ENCODE measurements around the gene ZMYND8. TPM values are rescaled to one million over a fixed set of nuclear protein-coding genes. Genes with fewer than 3 reads are reported as not detected.
"Not testable (repeated sequence)": the region's sequence is repeated elsewhere in the genome, so short reads cannot be mapped to it uniquely, and the experiment has no call there.

Gene ZMYND8
- total RNA-seq, 1 donor from 2014 or later = 49.3 TPM

DNA sequence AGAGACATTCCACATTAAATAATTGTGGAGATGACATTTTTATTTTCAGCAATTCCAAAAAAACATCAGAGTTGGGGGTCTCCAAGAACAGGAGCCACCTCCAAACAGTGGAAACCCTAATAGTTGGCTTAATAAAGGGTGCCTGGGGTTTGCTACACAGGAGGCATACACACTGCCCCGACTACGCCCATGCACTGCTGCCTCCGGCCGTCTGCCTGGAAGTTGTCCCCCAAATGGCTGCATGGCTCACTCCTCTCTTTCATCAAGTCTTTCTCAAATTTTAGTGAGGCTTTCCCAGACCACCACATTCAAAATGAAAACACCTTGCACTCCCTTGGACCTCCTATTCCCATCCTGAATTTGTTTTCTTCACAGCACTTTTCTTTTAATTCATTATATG is 58.8 kb downstream of the ZMYND8 start:
- intact Hi-C loops (cut with DNase I) = no loop called here
- DNase-seq (ENCODE audit: low spot score) (peak; percentile 28), ATAC-seq (no peak)

DNA sequence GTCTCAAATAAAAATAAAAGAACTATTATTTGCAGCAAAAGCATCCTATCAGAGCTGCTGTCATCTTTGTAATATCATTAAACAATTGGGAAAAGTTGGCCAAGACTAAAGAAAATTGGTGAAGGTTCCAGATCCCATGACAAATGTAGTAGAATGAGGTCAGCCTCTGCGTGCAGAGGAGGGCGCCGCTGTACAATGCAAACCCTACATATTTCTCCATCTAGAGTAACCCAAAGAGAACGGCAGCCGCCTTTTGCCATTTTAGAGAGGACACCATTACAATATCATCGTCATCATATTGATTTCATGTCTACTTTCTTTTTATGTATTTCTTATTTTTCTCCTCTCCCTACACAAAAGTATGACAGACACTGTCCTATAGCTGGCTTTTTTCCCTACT is 59.5 kb downstream of the ZMYND8 start:
- DNase-seq (ENCODE audit: low spot score) = peak; percentile 45
- intact Hi-C loops (cut with DNase I) = no loop called here
- no peak for ATAC-seq

DNA sequence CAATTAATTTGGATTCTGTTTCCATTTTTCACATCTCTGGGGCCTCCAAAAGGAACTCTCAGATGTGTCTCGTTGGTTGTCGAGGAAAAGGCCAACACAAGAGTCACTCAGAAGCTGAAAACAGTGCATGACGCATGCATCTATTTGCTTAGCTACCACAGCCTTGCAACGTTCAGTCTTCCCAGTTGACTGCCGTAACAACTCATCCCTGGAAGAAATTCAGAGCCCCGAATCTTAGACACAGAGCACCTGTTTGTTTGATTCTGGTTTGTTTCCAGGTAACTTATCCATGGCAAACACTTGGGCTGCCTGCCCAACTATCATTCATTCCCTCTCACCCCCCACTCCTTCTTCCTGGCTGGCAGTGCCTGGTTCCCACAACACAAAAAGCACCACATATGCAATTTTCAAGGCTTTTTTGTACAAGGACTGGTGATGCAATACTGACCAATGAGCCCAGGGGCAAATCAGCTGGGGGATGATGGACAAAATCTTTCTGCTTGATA is 60.5 kb downstream of the ZMYND8 start:
- intact Hi-C loops (cut with DNase I) = no loop called here
- DNase-seq (ENCODE audit: low spot score) (peak; percentile 8), ATAC-seq (no peak)

DNA sequence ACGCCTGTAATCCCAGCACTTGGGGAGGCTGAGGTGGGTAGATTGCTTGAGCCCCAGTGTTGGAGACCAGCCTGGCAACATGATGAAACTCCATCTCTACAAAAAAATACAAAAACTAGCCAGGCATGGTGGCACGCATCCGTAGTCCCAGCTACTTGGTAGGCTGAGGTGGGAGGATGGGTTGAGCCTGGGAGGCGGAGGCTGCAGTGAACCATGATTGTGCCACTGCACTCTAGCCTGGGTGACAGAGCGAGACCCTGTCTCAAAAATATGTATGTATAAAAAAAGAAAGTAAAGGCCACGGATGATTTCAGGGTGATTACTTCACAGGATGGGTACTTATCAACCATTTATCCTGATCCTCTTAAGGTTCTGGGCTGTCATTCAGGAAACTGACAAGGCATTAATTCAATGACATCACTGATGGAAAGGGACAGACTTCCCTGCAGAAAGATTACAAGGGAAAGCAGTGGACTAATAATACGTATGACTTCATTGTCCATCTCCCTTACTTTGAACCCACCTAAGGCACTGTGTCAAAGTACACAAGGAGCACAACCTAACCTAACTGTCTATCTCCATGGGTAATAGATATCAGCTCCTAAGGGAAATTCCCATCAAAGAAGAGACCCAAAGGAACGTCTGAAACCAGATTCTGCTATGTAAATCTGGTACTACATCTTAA is 61.2 kb downstream of the ZMYND8 start:
- peak; percentile 21 for DNase-seq (ENCODE audit: low spot score)

DNA sequence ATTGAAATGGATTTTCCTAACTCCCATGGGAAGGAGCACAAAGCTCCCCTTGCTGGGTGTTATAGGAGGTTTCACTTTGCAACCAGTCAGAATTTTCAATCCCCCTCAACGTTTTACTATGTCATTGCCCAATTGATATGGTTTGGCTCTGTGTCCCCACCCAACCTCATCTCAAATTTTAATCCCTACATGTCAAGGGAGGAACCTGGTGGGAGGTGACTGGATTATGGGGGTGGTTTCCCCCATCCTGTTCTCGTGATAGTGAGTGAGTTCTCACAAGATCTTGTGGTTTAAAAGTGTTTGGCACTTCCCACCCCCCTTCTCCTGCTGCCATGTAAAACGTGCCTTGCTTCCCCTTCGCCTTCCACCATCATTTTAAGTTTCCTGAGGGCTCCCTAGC is 62.9 kb downstream of the ZMYND8 start:
- no peak for ATAC-seq

More for the DNA sequence above, 61.2 kb downstream of the ZMYND8 start:
- no peak for ATAC-seq
- intact Hi-C loops (cut with DNase I) = no loop called here

DNA sequence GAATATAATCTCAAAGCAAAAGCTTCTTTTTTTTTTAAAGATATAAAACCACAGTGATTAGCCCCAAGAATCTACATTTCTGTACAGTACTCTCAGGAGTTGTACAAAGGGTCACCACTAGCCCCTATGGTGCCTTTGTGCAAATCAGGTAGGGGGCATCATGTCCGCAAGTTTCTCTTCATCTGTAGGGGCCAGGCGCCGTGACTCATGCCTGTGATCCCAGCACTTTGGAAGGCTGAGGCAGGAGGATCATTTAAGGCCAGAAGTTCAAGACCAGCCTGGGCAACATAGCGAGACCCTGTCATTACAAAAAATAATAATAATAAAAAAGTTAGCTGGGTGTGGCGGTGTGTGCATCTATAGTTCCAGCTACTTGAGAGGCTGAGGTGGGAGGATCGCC is 63.9 kb downstream of the ZMYND8 start:
- ATAC-seq (no peak), DNase-seq (ENCODE audit: low spot score) (peak; percentile 23)
- intact Hi-C loops (cut with DNase I) = no loop called here

More for the DNA sequence above, 62.9 kb downstream of the ZMYND8 start:
- intact Hi-C loops (cut with DNase I) = no loop called here
- peak; percentile 7 for DNase-seq (ENCODE audit: low spot score)

DNA sequence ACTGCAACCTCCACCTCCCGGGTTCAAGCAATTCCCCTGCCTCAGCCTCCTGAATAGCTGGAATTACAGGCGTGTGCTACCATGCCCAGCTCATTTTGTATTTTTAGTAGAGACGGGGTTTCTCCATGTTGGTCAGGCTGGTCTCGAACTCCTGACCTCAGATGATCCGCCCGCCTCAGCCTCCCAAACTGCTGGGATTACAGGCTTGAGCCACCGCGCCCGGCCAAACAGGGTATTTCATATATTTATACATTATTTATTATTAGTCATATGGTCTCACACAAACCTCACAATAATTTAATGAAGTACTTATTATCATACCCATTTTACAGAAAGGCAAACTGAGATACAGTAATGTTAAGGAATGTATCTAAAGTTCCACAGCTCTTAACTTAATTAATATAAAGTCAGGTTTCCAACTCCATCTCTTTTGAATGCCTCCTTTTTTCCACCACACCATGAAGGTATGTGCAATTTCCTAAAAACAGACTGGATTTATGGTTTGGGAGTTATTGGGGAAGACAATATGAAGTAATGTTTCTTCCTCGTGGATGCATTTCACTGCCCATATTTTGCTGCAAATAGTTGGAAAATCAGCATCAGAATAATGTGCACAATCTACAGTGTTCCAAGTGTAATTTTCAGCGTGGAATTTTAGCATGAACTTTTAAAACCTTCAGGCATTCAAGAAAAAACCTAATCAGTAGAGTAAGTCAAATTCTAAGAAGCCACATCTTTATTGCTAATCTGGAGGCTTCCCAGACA is 65.7 kb downstream of the ZMYND8 start:
- DNase-seq (ENCODE audit: low spot score) = peak; percentile 31
- ATAC-seq = no peak

DNA sequence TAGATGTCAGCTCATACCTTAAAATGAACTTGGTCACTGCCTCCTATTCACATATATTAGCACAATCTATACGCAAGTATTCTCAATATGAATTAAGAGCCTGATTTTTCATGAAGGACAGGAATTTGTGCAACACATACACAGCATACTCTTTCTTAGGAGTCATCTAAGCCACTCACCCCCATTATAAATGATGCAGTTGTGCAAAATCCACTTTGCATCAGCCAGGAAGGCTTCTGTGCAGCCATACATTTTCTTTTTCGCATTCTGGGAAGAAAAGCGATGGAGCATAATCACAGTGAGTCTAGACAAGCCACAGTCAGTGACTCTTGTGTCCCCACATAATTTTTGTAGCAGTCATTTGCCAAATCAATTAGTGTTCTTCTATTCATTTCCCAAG is 66.5 kb downstream of the ZMYND8 start:
- ATAC-seq (no peak), DNase-seq (ENCODE audit: low spot score) (no peak)
- intact Hi-C loops (cut with DNase I) = no loop called here

More for the DNA sequence above, 65.7 kb downstream of the ZMYND8 start:
- intact Hi-C loops (cut with DNase I) = no loop called here

DNA sequence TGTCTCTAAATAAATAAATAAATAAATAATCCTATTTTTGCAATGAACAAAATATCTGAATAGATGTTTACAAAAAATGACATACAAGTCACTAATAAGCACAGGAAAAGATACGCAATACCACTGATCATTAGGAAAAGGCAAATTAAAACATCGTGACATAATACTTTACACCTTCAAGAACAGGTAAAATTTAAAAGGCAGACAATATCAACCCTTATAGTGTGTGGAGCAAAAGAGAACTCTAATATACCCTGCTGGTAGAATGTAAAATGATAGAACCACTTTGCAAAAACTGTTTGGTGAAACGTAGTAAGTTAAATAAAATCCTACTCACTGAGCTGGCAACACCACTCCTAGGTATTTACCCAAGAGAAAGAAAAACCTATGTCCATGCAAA is 67.4 kb downstream of the ZMYND8 start:
- no peak for DNase-seq (ENCODE audit: low spot score)
- no peak for ATAC-seq
- intact Hi-C loops (cut with DNase I) = no loop called here

DNA sequence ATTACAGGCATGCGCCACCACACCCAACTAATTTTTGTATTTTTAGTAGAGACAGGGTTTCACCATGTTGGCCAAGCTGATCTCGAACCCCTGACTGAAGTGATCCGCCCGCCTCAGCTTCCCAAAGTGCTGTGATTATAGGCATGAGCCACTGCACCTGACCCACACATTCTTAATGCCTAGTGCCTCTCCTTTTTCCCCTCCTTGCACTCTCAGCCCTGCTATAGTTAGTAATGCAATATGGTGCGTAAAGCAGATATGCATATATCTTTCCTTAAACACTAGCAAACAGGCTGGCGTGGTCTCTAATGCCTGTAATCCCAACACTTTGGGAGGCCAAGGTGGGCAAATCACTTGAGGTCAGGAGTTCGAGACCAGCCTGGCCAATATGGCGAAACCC is 68.0 kb downstream of the ZMYND8 start:
- ATAC-seq; intact Hi-C loops (cut with DNase I): not testable (repeated sequence)
- peak; percentile 27 for DNase-seq (ENCODE audit: low spot score)

DNA sequence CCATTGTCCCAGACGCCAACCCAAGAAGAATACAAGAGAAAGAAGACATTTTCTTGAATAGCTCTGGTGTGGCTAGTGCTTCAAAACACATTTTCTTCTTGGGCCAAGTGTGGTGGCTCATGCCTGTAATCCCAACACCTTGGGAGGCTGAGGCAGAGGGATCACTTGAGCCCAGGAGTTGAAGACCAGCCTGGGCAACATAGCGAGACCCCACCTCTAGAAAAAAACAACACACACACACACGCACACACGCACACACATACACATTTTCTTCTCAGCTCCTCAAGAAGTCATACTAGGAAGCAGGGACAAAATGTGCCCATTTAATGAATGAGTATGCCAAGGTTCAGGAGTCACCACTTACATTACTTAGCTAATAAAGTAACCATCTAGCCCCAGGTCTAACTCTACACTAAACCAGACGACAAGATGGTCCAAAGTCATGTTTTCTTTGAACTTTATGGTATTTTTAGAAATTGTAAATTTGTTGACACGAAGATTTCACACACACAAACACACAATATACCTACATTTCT is 68.8 kb downstream of the ZMYND8 start:
- intact Hi-C loops (cut with DNase I) = no loop called here
- peak; percentile 6 for DNase-seq (ENCODE audit: low spot score)
- no peak for ATAC-seq

DNA sequence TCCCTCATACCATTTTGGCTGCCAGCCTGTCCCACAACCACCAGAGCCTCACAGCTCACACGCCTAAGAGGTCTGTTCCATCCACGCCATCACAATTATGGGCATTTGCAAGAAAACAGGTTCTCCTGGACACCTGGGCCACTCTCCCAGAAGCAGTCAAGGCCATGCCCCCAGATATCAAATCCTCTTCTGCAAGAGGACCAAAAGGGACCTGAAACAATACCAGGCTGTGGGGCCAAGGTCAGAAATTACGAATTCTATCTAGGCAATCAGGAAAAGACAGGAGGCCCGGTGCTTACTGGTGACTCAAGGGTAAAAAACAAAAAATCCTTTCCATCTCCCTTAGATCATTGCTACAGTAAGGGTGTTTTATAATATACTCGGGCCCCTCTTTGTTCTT is 69.8 kb downstream of the ZMYND8 start:
- intact Hi-C loops (cut with DNase I) = no loop called here
- DNase-seq (ENCODE audit: low spot score) = peak; percentile 3
- ATAC-seq = no peak

DNA sequence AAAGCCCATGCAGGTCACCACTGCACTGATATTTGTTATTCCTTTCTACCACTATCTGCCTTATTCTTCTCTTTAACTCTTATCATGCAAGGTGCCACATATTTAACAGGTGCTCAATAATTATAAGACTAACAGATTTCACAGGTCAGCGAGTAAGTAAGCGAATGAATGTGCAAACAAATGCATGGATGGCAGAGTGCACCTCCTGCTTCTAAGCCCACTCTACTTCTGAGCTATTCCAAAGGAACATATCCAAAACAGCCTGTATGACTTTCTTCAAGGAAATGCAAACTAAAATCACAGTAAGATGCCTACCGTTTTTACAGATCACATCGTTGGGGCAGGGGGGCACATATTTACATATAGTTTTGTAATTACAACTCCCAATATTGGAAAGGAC is 71.3 kb downstream of the ZMYND8 start:
- no peak for DNase-seq (ENCODE audit: low spot score)
- no peak for ATAC-seq
- intact Hi-C loops (cut with DNase I) = no loop called here

DNA sequence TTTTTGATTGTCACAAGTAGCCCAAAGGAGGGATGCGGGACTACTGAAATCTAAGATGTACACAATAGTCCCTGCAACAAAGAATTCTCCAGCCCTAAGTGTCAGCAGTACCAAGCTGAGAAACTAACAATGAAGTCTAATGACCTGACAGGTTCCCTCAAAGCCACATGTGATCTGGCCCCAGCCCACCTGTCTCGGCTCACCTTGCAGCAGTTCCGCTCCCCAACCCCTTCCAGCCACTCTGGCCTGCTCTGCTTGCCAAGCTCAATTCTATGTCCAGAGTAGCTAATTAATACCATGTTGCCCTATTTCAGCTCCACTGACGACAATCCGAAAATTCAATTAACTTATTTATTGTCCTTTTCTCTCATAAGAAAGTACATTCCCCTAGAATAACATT is 72.1 kb downstream of the ZMYND8 start:
- intact Hi-C loops (cut with DNase I) = no loop called here
- DNase-seq (ENCODE audit: low spot score) (peak; percentile 30), ATAC-seq (no peak)

DNA sequence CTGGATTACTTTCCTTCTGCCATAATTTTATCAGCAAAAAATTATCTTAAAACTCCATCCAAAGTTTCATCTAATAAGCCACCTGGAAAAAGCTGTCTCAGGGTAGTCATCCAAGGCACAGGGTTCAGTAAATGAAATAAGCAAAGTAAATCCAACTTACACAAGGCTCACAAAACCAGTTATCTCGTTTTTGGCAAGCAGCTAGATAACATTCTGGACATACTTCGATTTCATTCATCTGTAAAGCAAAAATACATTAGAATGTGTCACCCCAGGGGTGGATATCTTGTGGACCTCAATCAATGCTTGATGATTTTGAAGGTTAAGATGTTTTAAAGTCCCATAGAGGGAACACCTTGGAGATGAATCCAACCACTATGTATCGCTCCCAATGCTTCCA is 73.1 kb downstream of the ZMYND8 start:
- DNase-seq (ENCODE audit: low spot score) = no peak
- intact Hi-C loops (cut with DNase I) = no loop called here
- no peak for ATAC-seq

DNA sequence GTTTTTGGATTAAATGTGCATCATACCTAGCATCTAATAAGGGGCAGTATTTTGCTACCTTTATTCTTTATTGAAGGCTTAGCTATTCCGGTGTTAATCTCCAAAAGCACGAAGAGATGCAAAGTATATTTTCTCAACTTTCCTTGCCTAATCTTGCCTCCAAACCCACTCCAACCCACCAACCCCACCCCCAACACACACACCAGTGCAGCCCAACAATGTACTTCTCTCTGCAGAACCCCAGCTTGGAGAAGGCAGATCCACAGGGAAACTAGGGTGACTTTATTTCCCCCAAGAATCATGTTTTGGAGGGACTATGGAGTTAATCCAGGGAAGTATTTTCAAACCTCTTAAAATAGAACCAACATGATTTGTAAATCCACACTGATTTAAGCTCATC is 73.6 kb downstream of the ZMYND8 start:
- ATAC-seq = no peak
- intact Hi-C loops (cut with DNase I) = no loop called here
- DNase-seq (ENCODE audit: low spot score) = peak; percentile 9

DNA sequence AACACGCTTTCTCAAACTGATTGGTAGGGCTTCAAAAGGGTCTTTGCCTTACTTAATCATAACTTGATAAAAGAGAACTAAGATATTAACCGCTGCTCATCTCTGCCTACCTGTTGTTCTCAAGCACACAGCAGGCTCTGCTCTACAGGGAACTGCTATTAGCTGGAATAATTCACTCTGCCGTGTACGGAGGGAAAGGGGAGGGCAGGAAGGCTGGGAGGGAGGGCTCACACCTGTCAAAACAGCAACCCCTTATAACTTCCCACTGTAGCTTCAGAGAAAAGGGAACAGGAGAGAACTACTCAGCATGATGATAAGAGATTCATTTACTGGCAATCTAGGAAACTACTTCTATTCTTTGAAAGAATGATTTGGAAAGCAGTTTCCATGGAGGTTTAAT is 75.1 kb downstream of the ZMYND8 start:
- no peak for DNase-seq (ENCODE audit: low spot score)
- intact Hi-C loops (cut with DNase I) = no loop called here
- ATAC-seq = no peak

DNA sequence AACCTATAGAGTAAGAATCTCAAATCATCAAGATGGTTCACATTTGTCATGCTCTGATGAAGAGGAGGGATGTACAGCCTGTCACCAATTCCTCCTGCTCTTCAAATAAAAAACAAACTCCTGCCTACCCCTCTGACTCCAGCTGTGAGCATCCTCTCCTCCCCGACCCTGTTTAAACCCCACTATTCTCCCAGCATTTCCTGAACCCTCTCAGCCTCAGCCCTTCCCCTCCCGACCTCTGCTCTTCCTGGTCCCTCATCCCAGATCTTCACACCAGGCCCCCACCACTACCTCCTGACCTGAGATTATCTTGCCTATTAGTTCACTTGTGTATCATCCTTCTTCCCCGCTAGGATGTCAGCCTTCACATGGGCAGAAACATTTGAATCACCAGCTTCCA is 75.8 kb downstream of the ZMYND8 start:
- ATAC-seq = no peak
- peak; percentile 21 for DNase-seq (ENCODE audit: low spot score)
- intact Hi-C loops (cut with DNase I) = no loop called here

DNA sequence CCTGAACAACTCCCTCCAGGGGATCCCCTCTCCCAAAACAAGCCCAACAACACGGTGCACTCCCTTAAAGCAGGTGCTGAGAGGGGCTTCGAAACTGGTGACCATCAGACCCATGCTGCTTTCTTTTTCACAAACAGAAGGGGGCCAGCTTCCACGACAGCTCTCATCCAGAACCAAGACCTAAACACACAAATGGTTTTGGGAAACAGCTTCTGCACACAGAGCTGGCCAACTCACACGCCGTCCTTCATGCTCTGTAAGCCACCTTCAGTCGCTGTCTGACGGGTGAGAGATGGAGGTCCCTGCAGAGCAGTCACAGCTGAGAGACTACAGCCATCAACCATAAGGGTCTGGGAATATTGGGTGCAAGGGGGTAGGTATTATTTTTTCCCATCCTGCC is 76.3 kb downstream of the ZMYND8 start:
- ATAC-seq = no peak
- intact Hi-C loops (cut with DNase I) = no loop called here
- DNase-seq (ENCODE audit: low spot score) = peak; percentile 42

DNA sequence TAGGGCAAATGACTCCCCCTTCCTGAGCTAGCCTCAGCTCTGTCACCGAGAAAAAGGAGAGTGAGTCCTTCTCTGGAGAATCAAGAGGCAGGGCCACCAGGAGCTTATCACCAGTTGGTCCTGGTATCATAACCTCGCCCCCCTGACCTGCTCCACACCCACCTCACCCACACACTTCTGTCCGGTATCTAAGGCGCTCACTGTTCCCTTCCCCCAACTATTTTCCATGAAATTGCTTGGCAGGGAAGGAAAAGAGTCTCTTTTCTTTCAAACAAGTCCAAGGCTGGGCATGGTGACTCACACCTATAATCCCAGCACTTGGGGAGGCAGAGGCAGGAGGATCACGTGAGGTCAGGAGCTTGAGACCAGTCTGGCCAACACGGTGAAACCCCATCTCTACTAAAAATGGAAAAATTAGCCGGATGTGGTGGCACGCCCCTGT is 77.6 kb downstream of the ZMYND8 start:
- intact Hi-C loops (cut with DNase I) = no loop called here
- DNase-seq (ENCODE audit: low spot score) (peak; percentile 34), ATAC-seq (no peak)

All from sciatic nerve (tissue), 2 donors.